HCT116 (cell line): ENCODE measurements around the gene UBE2L5. TPM values are rescaled to one million over a fixed set of nuclear protein-coding genes. Genes with fewer than 3 reads are reported as not detected.

Experiments
- ATAC-seq: fragments of 200-7000 bp; cut with Tn5 transposase; 2 replicates; pipeline ENCODE4 v1.9.1; 2020; ENCODE audit warnings: mild to moderate bottlenecking, moderate library complexity
- BruUV-seq: library from RNA; stranded (reverse); fragments of 400-500 nt; replicated peaks from 2 replicates; lab custom pipeline; 2021; lab: Mats Ljungman, UMichigan
- CTCF ChIA-PET: fragments of 300-600 bp; sonication (Branson Sonifier 250); formaldehyde crosslinking; loops from one replicate; lab custom pipeline; 2021; ENCODE audit warnings: antibody characterized with exemption; lab: Charles Lee
- POLR2A ChIA-PET: fragments of 300-600, 350-600 bp; sonication (Branson Sonifier 250); formaldehyde crosslinking; loops from one replicate; lab custom pipeline; 2021; ENCODE audit warnings: antibody characterized with exemption; lab: Charles Lee
- RAD21 ChIA-PET, 2 experiments: fragments of 300-600 bp; sonication (Branson Sonifier 250); formaldehyde crosslinking; loops; one replicate each; lab custom pipeline; 2023; ENCODE audit warnings: low total read pairs in 2 of 2; ENCODE audit not compliant: uncharacterized antibody in 2 of 2, unreplicated experiment in 2 of 2, low non-redundant PET in 1 of 2; lab: Charles Lee
- DNase-seq: peaks from one replicate; pipeline ENCODE4 v3.0.0-alpha.2; 2010; ENCODE audit warnings: low read depth, low spot score
- H2AFZ ChIP-seq: fragments of 200-600 bp; shearing (Covaris generic), sonication (generic); 2 replicates; pipeline ENCODE4 v1.6.1; 2017; ENCODE audit warnings: low read depth, mixed run types, mixed read lengths, antibody characterized with exemption, low read length; ENCODE audit not compliant: poor library complexity, severe bottlenecking
- H3K27ac ChIP-seq: 2 replicates; pipeline ENCODE4 v1.5.1; 2012; ENCODE audit warnings: low read depth, low read length
- H3K27me3 ChIP-seq: fragments of 200-600 bp; sonication (generic); 2 replicates; pipeline ENCODE4 v1.6.1; 2016; ENCODE audit warnings: mixed run types, low read length, mixed read lengths; ENCODE audit not compliant: insufficient read depth
- H3K36me3 ChIP-seq, 2 experiments: fragments of 200-500 bp in 1 of 2; fragments of 200-600 bp in 1 of 2; sonication (Bioruptor generic) in 1 of 2; sonication (generic) in 1 of 2; 2 replicates each; pipeline versions ENCODE4 v1.5.1 to v1.6.1; 2014 to 2016; ENCODE audit warnings: low read length in 2 of 2, inconsistent platforms in 1 of 2, mixed read lengths in 1 of 2, mixed run types in 1 of 2; ENCODE audit not compliant: insufficient read depth in 2 of 2, control insufficient read depth in 1 of 2
- H3K4me1 ChIP-seq, 2 experiments: fragments of 200-600 bp in 1 of 2; sonication (generic) in 1 of 2; 2 replicates each; pipeline versions ENCODE4 v1.5.1 to v1.6.1; 2012 to 2017; ENCODE audit warnings: low read length in 2 of 2, inconsistent platforms in 1 of 2, mild to moderate bottlenecking in 1 of 2, mixed read lengths in 1 of 2, mixed run types in 1 of 2, moderate library complexity in 1 of 2; ENCODE audit not compliant: insufficient read depth in 2 of 2, control insufficient read depth in 1 of 2
- H3K4me2 ChIP-seq: fragments of 200-600 bp; sonication (generic); 2 replicates; pipeline ENCODE4 v1.6.1; 2017; ENCODE audit warnings: mixed run types, low read length, mixed read lengths
- H3K4me3 ChIP-seq, 2 experiments: fragments of 200-600 bp in 1 of 2; sonication (generic) in 1 of 2; replicated peaks in 1 of 2; 2 replicates each; pipeline ENCODE4 v1.5.1; 2011 to 2016; ENCODE audit warnings: low read length in 2 of 2, control low read depth in 1 of 2, low read depth in 1 of 2, mild to moderate bottlenecking in 1 of 2, mixed read lengths in 1 of 2, mixed run types in 1 of 2
- H3K79me2 ChIP-seq: fragments of 200-600 bp; sonication (generic); 2 replicates; pipeline ENCODE4 v1.6.1; 2017; ENCODE audit warnings: mild to moderate bottlenecking, mixed run types, low read length, moderate library complexity, mixed read lengths; ENCODE audit not compliant: insufficient read depth
- H3K9ac ChIP-seq: fragments of 200-600 bp; sonication (generic); 2 replicates; pipeline ENCODE4 v1.6.1; 2016; ENCODE audit warnings: low read length, mixed read lengths
- H3K9me2 ChIP-seq: fragments of 200-600 bp; sonication (generic), shearing (Covaris generic); 2 replicates; pipeline ENCODE4 v1.6.1; 2017; ENCODE audit warnings: mixed run types, mild to moderate bottlenecking, moderate library complexity; ENCODE audit not compliant: insufficient read depth
- H3K9me3 ChIP-seq, 2 experiments: fragments of 200-500 bp in 1 of 2; fragments of 200-600 bp in 1 of 2; sonication (Bioruptor generic) in 1 of 2; sonication (generic) in 1 of 2; 2 replicates each; pipeline ENCODE4 v1.6.1; 2014 to 2017; ENCODE audit warnings: low read length in 2 of 2, mixed read lengths in 2 of 2, inconsistent platforms in 1 of 2, low read depth in 1 of 2, mild to moderate bottlenecking in 1 of 2, mixed run types in 1 of 2, moderate library complexity in 1 of 2; ENCODE audit not compliant: control insufficient read depth in 1 of 2, insufficient read depth in 1 of 2
- H4K20me1 ChIP-seq: fragments of 200-600 bp; sonication (generic), shearing (Covaris generic); 2 replicates; pipeline ENCODE4 v1.6.1; 2017; ENCODE audit warnings: mixed run types, mild to moderate bottlenecking, moderate library complexity; ENCODE audit not compliant: insufficient read depth
- CBX3 ChIP-seq: IDR thresholded peaks from 2 replicates; pipeline ENCODE4 v1.6.1; 2012; ENCODE audit warnings: low read depth
- ELF1 ChIP-seq: IDR thresholded peaks from 2 replicates; pipeline ENCODE4 v1.6.1; 2012; ENCODE audit warnings: low read depth, borderline replicate concordance
- EZH2 ChIP-seq: fragments of 200-600 bp; sonication (generic); IDR thresholded peaks from 2 replicates; pipeline ENCODE4 v1.6.1; 2017; ENCODE audit warnings: antibody characterized with exemption, mixed run types
- EZH2phosphoT487 ChIP-seq: fragments of 200-600 bp; IDR thresholded peaks from 2 replicates; pipeline ENCODE4 v1.6.1; 2018; ENCODE audit warnings: antibody characterized with exemption, borderline replicate concordance
- JUND ChIP-seq: IDR thresholded peaks from 2 replicates; pipeline ENCODE4 v1.6.1; 2012
- POLR2A ChIP-seq: IDR thresholded peaks from 2 replicates; pipeline ENCODE4 v1.7.0; 2011; ENCODE audit warnings: borderline replicate concordance; ENCODE audit not compliant: insufficient read depth, insufficient read length; ENCODE audit errors: extremely low read depth
- POLR2AphosphoS5 ChIP-seq: IDR thresholded peaks from 2 replicates; pipeline ENCODE4 v1.6.1; 2011; ENCODE audit warnings: mild to moderate bottlenecking, low read depth, low read length, moderate library complexity
- RAD21 ChIP-seq: IDR thresholded peaks from 2 replicates; pipeline ENCODE4 v1.6.1; 2012; ENCODE audit warnings: low read depth, mild to moderate bottlenecking
- SIN3A ChIP-seq: IDR thresholded peaks from 2 replicates; pipeline ENCODE4 v1.6.1; 2012; ENCODE audit warnings: low read depth
- SP1 ChIP-seq: IDR thresholded peaks from 2 replicates; pipeline ENCODE4 v1.6.1; 2012; ENCODE audit warnings: low read depth
- YY1 ChIP-seq: IDR thresholded peaks from 2 replicates; pipeline ENCODE4 v1.6.1; 2011; ENCODE audit warnings: low read length, low read depth, moderate library complexity, mild to moderate bottlenecking; ENCODE audit not compliant: insufficient replicate concordance; ENCODE audit errors: extremely low read depth
- ZFX ChIP-seq: fragments of 450-650 bp; IDR thresholded peaks from 2 replicates; pipeline ENCODE4 v1.6.1; 2017
- ZNF274 ChIP-seq: fragments of 200-500 bp; sonication (Bioruptor generic); IDR thresholded peaks from 2 replicates; pipeline ENCODE4 v1.6.1; 2014; ENCODE audit warnings: mild to moderate bottlenecking, low read depth, low read length, inconsistent platforms
- intact Hi-C: fragments of 100-400 bp; cut with micrococcal nuclease; formaldehyde crosslinking; loops from 2 replicates; pipeline ENCODE4 v1.10.0; 2022
- total RNA-seq: library from RNA; stranded (reverse); gene quantifications from one replicate; pipeline ENCODE4 v1.2.1, GENCODE V29; 2021; ENCODE audit not compliant: unreplicated experiment
- TF ChIP-seq, protein P1 (sequence below): IDR thresholded peaks from 2 replicates; pipeline ENCODE4 v1.6.1; 2012
- TF ChIP-seq, protein P2 (sequence below), 3 experiments: fragments of 200-600 bp in 1 of 3; sonication (generic) in 1 of 3; IDR thresholded peaks in 2 of 3; conservative IDR thresholded peaks in 1 of 3; 2 replicates each; pipeline ENCODE4 v1.5.1; 2012 to 2017; ENCODE audit warnings: low read depth in 2 of 3, low read length in 2 of 3, antibody characterized with exemption in 1 of 3, borderline replicate concordance in 1 of 3, control low read depth in 1 of 3, mild to moderate bottlenecking in 1 of 3, mixed read lengths in 1 of 3, mixed run types in 1 of 3, moderate library complexity in 1 of 3; ENCODE audit not compliant: insufficient read depth in 1 of 3

UBE2L5 gene
- total RNA-seq, 1 experiment from 2014 or later, result 0.15 TPM

DNA sequence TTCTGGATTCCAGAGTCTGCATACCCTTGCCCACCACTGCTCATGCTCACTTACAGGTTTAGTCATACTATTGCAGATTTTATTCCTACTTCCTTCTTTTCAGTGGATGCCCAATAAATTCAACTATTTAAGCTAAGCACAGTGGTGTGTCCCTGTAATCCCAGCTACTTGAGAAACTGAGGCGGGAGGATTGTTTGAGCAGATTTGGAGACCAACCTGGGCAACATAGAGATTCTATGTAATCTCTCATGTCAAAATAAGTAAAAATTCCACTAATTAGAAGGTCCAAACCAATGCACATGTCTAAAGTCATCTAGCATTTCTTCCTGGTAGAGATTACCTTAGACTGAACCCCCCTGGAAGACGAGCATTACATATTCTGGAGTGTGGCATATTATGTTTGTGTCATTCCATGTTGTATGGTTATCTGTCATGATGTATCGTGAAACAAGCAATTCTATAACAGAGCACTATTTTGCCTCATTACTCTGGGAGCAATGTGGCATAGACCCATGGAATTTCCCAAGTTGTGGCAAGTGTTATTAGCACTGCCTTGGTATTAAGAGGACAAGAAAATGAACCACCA lies 35.1 kb downstream of the UBE2L5 start:
- Histone ChIP-seq H3K36me3 (peaks cover 18 to 23% of the 10 kb centered on the region in 2 experiments), H3K4me3 (no peak overlapping the region), H3K4me2 (no peak overlapping the region), H3K9me2 (no peaks in the 10 kb centered on the region), H2AFZ (no peak overlapping the region), H3K9me3 (no peaks in the 10 kb centered on the region), H3K9ac (no peak overlapping the region), H4K20me1 (peaks cover 11% of the 10 kb centered on the region; the same call in 1 of the 2 replicates), H3K27me3 (no peaks in the 10 kb centered on the region), H3K27ac (no peak overlapping the region), H3K79me2 (peaks cover 24% of the 10 kb centered on the region), H3K4me1 (no peaks in the 10 kb centered on the region)
- ChIA-PET POLR2A (no interaction called here), CTCF (no interaction called here), RAD21 (no interaction called here)
- BruUV-seq, result no TSS peak
- DNase-seq, result no peak
- intact Hi-C loops, result no loop called here
- peak; percentile 18 for ATAC-seq
- TF ChIP-seq ZFX (no peak), RAD21 (no peak), YY1 (no peak), EZH2 (no peak), POLR2AphosphoS5 (no peak), EZH2phosphoT487 (no peak), SP1 (no peak), ZNF274 (no peak), JUND (no peak), CBX3 (no peak), ELF1 (no peak), SIN3A (no peak), POLR2A (no peak)
- TF ChIP-seq, protein P1, sequence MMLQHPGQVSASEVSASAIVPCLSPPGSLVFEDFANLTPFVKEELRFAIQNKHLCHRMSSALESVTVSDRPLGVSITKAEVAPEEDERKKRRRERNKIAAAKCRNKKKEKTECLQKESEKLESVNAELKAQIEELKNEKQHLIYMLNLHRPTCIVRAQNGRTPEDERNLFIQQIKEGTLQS, result no peak
- TF ChIP-seq, protein P2, sequence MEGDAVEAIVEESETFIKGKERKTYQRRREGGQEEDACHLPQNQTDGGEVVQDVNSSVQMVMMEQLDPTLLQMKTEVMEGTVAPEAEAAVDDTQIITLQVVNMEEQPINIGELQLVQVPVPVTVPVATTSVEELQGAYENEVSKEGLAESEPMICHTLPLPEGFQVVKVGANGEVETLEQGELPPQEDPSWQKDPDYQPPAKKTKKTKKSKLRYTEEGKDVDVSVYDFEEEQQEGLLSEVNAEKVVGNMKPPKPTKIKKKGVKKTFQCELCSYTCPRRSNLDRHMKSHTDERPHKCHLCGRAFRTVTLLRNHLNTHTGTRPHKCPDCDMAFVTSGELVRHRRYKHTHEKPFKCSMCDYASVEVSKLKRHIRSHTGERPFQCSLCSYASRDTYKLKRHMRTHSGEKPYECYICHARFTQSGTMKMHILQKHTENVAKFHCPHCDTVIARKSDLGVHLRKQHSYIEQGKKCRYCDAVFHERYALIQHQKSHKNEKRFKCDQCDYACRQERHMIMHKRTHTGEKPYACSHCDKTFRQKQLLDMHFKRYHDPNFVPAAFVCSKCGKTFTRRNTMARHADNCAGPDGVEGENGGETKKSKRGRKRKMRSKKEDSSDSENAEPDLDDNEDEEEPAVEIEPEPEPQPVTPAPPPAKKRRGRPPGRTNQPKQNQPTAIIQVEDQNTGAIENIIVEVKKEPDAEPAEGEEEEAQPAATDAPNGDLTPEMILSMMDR (IDR thresholded peaks at IDR 0.05 in 2 of 3, conservative IDR thresholded peaks at IDR 0.05 in 1 of 3; ENCODE audit: borderline replicate concordance in 1 of 3, insufficient read depth in 1 of 3, low read depth in 2 of 3, low read length in 2 of 3), result no peak
